GM23338 (cell line): Measurements from ENCODE around the gene WSCD1.

Experiments used
- CREB1 ChIP-seq: fragments of 250-450 bp; sonication (Bioruptor Pico); IDR thresholded peaks from 2 replicates; pipeline ENCODE4 v1.5.0; 2020; ENCODE audit warnings: low read depth, mild to moderate bottlenecking, moderate library complexity
- TF ChIP-seq, protein P1 (sequence below), 2 experiments: fragments of 200-600 bp in 1 of 2; sonication (generic) in 1 of 2; conservative IDR thresholded peaks; 2 replicates each; pipeline versions ENCODE4 v1.5.1 to v1.6.1; 2016 to 2017; ENCODE audit warnings: antibody characterized with exemption in 2 of 2, low read depth in 2 of 2, mild to moderate bottlenecking in 2 of 2, moderate library complexity in 1 of 2
- TF ChIP-seq, protein P2 (sequence below): IDR thresholded peaks from one replicate; pipeline ENCODE4 v1.6.1; 2018; ENCODE audit warnings: antibody characterized with exemption; ENCODE audit not compliant: unreplicated experiment

GRCh38 chr17:6124856-6125255 is 54.7 kb downstream of the WSCD1 start:
- TF ChIP-seq CREB1 (CRISPR knock-in tag) = no peak
- TF ChIP-seq, protein P1, sequence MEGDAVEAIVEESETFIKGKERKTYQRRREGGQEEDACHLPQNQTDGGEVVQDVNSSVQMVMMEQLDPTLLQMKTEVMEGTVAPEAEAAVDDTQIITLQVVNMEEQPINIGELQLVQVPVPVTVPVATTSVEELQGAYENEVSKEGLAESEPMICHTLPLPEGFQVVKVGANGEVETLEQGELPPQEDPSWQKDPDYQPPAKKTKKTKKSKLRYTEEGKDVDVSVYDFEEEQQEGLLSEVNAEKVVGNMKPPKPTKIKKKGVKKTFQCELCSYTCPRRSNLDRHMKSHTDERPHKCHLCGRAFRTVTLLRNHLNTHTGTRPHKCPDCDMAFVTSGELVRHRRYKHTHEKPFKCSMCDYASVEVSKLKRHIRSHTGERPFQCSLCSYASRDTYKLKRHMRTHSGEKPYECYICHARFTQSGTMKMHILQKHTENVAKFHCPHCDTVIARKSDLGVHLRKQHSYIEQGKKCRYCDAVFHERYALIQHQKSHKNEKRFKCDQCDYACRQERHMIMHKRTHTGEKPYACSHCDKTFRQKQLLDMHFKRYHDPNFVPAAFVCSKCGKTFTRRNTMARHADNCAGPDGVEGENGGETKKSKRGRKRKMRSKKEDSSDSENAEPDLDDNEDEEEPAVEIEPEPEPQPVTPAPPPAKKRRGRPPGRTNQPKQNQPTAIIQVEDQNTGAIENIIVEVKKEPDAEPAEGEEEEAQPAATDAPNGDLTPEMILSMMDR (conservative IDR thresholded peaks at IDR 0.05; ENCODE audit: low read depth in 2 of 2) = no peak
- TF ChIP-seq, protein P2, sequence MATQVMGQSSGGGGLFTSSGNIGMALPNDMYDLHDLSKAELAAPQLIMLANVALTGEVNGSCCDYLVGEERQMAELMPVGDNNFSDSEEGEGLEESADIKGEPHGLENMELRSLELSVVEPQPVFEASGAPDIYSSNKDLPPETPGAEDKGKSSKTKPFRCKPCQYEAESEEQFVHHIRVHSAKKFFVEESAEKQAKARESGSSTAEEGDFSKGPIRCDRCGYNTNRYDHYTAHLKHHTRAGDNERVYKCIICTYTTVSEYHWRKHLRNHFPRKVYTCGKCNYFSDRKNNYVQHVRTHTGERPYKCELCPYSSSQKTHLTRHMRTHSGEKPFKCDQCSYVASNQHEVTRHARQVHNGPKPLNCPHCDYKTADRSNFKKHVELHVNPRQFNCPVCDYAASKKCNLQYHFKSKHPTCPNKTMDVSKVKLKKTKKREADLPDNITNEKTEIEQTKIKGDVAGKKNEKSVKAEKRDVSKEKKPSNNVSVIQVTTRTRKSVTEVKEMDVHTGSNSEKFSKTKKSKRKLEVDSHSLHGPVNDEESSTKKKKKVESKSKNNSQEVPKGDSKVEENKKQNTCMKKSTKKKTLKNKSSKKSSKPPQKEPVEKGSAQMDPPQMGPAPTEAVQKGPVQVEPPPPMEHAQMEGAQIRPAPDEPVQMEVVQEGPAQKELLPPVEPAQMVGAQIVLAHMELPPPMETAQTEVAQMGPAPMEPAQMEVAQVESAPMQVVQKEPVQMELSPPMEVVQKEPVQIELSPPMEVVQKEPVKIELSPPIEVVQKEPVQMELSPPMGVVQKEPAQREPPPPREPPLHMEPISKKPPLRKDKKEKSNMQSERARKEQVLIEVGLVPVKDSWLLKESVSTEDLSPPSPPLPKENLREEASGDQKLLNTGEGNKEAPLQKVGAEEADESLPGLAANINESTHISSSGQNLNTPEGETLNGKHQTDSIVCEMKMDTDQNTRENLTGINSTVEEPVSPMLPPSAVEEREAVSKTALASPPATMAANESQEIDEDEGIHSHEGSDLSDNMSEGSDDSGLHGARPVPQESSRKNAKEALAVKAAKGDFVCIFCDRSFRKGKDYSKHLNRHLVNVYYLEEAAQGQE = no peak
